SK-N-SH (cell line): Measurements from ENCODE around the gene TGM4. TPM values are rescaled to one million over a fixed set of nuclear protein-coding genes. Genes with fewer than 3 reads are reported as not detected.

Source experiments
- CTCF ChIA-PET: fragments of 300-600, 350-600 bp; formaldehyde crosslinking; extraction: SDS; loops from one replicate; lab custom pipeline; 2021; lab: Yijun Ruan, JAX
- POLR2A ChIA-PET: fragments of 350-600 bp; sonication (Branson Sonifier 250); formaldehyde crosslinking; extraction: SDS; loops from one replicate; lab custom pipeline; 2020; ENCODE audit warnings: antibody characterized with exemption, inconsistent platforms; lab: Yijun Ruan, JAX
- DNase-seq: peaks from one replicate; pipeline ENCODE4 v3.0.0; 2012
- H2AFZ ChIP-seq: fragments of 200-600 bp; sonication (generic); 2 replicates; pipeline ENCODE4 v1.8.1; 2016; ENCODE audit warnings: antibody characterized with exemption, mild to moderate bottlenecking, low read depth
- H3F3A ChIP-seq: fragments of 200-600 bp; sonication (generic); replicated peaks from 2 replicates; pipeline ENCODE3; 2016; ENCODE audit warnings: antibody characterized with exemption, mild to moderate bottlenecking; ENCODE audit not compliant: insufficient read depth
- H3K27ac ChIP-seq, 2 experiments: fragments of 200-500 bp in 1 of 2; fragments of 200-600 bp in 1 of 2; sonication (Bioruptor generic) in 1 of 2; sonication (generic), shearing (Covaris generic) in 1 of 2; 2 replicates each; pipeline versions ENCODE4 v1.5.1 to v1.6.1; 2014 to 2016; ENCODE audit warnings: low read depth in 2 of 2, inconsistent platforms in 1 of 2, low read length in 1 of 2, mild to moderate bottlenecking in 1 of 2, mixed read lengths in 1 of 2
- H3K27me3 ChIP-seq: fragments of 200-600 bp; sonication (generic), shearing (Covaris generic); 2 replicates; pipeline ENCODE4 v1.6.1; 2016; ENCODE audit warnings: mixed run types; ENCODE audit not compliant: insufficient read depth
- H3K36me3 ChIP-seq, 2 experiments: fragments of 200-500 bp in 1 of 2; fragments of 200-600 bp in 1 of 2; sonication (Bioruptor generic) in 1 of 2; sonication (generic) in 1 of 2; replicated peaks in 1 of 2; 2 replicates each; pipeline versions ENCODE3 to v1.5.1; 2014 to 2016; ENCODE audit warnings: low read length in 1 of 2, mild to moderate bottlenecking in 1 of 2; ENCODE audit not compliant: insufficient read depth in 2 of 2, control insufficient read depth in 1 of 2
- H3K4me1 ChIP-seq, 2 experiments: fragments of 200-500 bp in 1 of 2; fragments of 200-600 bp in 1 of 2; sonication (Bioruptor generic) in 1 of 2; sonication (generic), shearing (Covaris generic) in 1 of 2; 2 replicates each; pipeline versions ENCODE4 v1.5.1 to v1.6.1; 2014 to 2016; ENCODE audit warnings: low read depth in 1 of 2, low read length in 1 of 2, mixed run types in 1 of 2; ENCODE audit not compliant: insufficient read depth in 2 of 2, control insufficient read depth in 1 of 2
- H3K4me2 ChIP-seq: fragments of 200-600 bp; sonication (generic), shearing (Covaris generic); 2 replicates; pipeline ENCODE4 v1.6.1; 2017; ENCODE audit warnings: mixed run types
- H3K4me3 ChIP-seq, 2 experiments: fragments of 200-500 bp in 1 of 2; fragments of 200-600 bp in 1 of 2; sonication (Bioruptor generic) in 1 of 2; sonication (generic), shearing (Covaris generic) in 1 of 2; 2 replicates each; pipeline versions ENCODE4 v1.5.1 to v1.8.1; 2014 to 2016; ENCODE audit warnings: low read depth in 2 of 2, inconsistent platforms in 1 of 2, low read length in 1 of 2, mild to moderate bottlenecking in 1 of 2, mixed read lengths in 1 of 2, moderate library complexity in 1 of 2
- H3K79me2 ChIP-seq: fragments of 200-600 bp; sonication (generic); 2 replicates; pipeline ENCODE4 v1.8.1; 2017; ENCODE audit warnings: mild to moderate bottlenecking; ENCODE audit not compliant: insufficient read depth
- H3K9ac ChIP-seq: fragments of 200-600 bp; sonication (generic); 2 replicates; pipeline ENCODE4 v1.6.1; 2017; ENCODE audit warnings: mixed run types
- H3K9me2 ChIP-seq: fragments of 200-600 bp; sonication (generic); 2 replicates; pipeline ENCODE4 v1.6.1; 2017; ENCODE audit warnings: mixed run types
- H3K9me3 ChIP-seq: fragments of 200-600 bp; sonication (generic); 2 replicates; pipeline ENCODE4 v1.6.1; 2017; ENCODE audit warnings: mixed run types, mild to moderate bottlenecking, moderate library complexity
- H4K20me1 ChIP-seq: fragments of 200-600 bp; sonication (generic); 2 replicates; pipeline ENCODE4 v1.6.1; 2017; ENCODE audit warnings: mild to moderate bottlenecking, mixed run types; ENCODE audit not compliant: insufficient read depth
- CHD2 ChIP-seq: fragments of 150-350 bp; IDR thresholded peaks from 2 replicates; pipeline ENCODE4 v1.6.1; 2018; ENCODE audit warnings: low read length; ENCODE audit not compliant: partially characterized antibody
- ELF1 ChIP-seq: IDR thresholded peaks from 2 replicates; pipeline ENCODE4 v1.4.0; 2012
- EP300 ChIP-seq, 2 experiments: IDR thresholded peaks; 2 replicates each; pipeline versions ENCODE4 v1.4.0 to v1.6.1; 2012; ENCODE audit warnings: borderline replicate concordance in 1 of 2, low read depth in 1 of 2, low read length in 1 of 2
- EZH2phosphoT487 ChIP-seq: fragments of 200-600 bp; sonication (generic); IDR thresholded peaks from 2 replicates; pipeline ENCODE4 v1.6.1; 2017; ENCODE audit warnings: low read depth, mixed run types, mild to moderate bottlenecking, antibody characterized with exemption, moderate library complexity, borderline replicate concordance
- FOXM1 ChIP-seq: IDR thresholded peaks from 2 replicates; pipeline ENCODE4 v1.4.0; 2012; ENCODE audit warnings: low read depth, mild to moderate bottlenecking
- GABPA ChIP-seq: IDR thresholded peaks from 2 replicates; pipeline ENCODE4 v1.4.0; 2012; ENCODE audit warnings: low read depth, mild to moderate bottlenecking
- GATA2 ChIP-seq: sonication (generic); formaldehyde crosslinking; IDR thresholded peaks from 2 replicates; pipeline ENCODE4 v1.5.0; 2020; ENCODE audit warnings: mild to moderate bottlenecking, missing genetic modification reagents
- JUND ChIP-seq: IDR thresholded peaks from 2 replicates; pipeline ENCODE4 v1.4.0; 2012
- MXI1 ChIP-seq: IDR thresholded peaks from 2 replicates; pipeline ENCODE4 v1.6.1; 2012; ENCODE audit warnings: mild to moderate bottlenecking, low read depth, low read length, improper control_type of control experiment
- NFIC ChIP-seq: IDR thresholded peaks from 2 replicates; pipeline ENCODE4 v1.4.0; 2012; ENCODE audit warnings: borderline replicate concordance
- NRF1 ChIP-seq: IDR thresholded peaks from 2 replicates; pipeline ENCODE4 v1.6.1; 2012; ENCODE audit warnings: low read depth, mild to moderate bottlenecking, low read length
- POLR2AphosphoS5 ChIP-seq: IDR thresholded peaks from 2 replicates; pipeline ENCODE4 v1.6.1; 2012; ENCODE audit warnings: low read depth, low read length
- RAD21 ChIP-seq: IDR thresholded peaks from 2 replicates; pipeline ENCODE4 v1.6.1; 2012; ENCODE audit warnings: mild to moderate bottlenecking, low read length
- RCOR1 ChIP-seq: fragments of 150-350 bp; IDR thresholded peaks from 2 replicates; pipeline ENCODE4 v1.6.1; 2017; ENCODE audit warnings: antibody characterized with exemption, low read length
- RFX5 ChIP-seq: IDR thresholded peaks from 2 replicates; pipeline ENCODE4 v1.6.1; 2012; ENCODE audit warnings: mild to moderate bottlenecking, improper control_type of control experiment, low read length
- RXRA ChIP-seq: IDR thresholded peaks from 2 replicates; pipeline ENCODE4 v1.4.0; 2012; ENCODE audit warnings: low read depth, mild to moderate bottlenecking, borderline replicate concordance
- SIN3A ChIP-seq: IDR thresholded peaks from 2 replicates; pipeline ENCODE4 v1.6.1; 2012; ENCODE audit warnings: low read depth, mild to moderate bottlenecking, low read length, moderate library complexity, borderline replicate concordance
- SMC3 ChIP-seq: IDR thresholded peaks from 2 replicates; pipeline ENCODE4 v1.6.1; 2012; ENCODE audit warnings: low read depth, low read length, improper control_type of control experiment
- TAF1 ChIP-seq: IDR thresholded peaks from 2 replicates; pipeline ENCODE4 v1.6.1; 2012; ENCODE audit warnings: low read depth, mild to moderate bottlenecking, low read length, moderate library complexity, borderline replicate concordance
- TCF12 ChIP-seq: IDR thresholded peaks from 2 replicates; pipeline ENCODE4 v1.4.0; 2012
- TEAD4 ChIP-seq: IDR thresholded peaks from 2 replicates; pipeline ENCODE4 v1.4.0; 2012; ENCODE audit warnings: mild to moderate bottlenecking, borderline replicate concordance; ENCODE audit not compliant: insufficient read depth
- YY1 ChIP-seq: IDR thresholded peaks from 2 replicates; pipeline ENCODE4 v1.4.0; 2012; ENCODE audit warnings: low read depth, mild to moderate bottlenecking
- WGBS: methylation state at CpG from one replicate; pipeline ENCODE4 v1.1.6; 2017; ENCODE audit warnings: low lambda C conversion rate; 5-methylcytosine and 5-hydroxymethylcytosine counted together
- polyA plus RNA-seq, 3 experiments: library from polyadenylated mRNA; depleted of rRNA; stranded (reverse); fragments of >200 nt; gene quantifications; 2 replicates each; pipeline ENCODE4 v1.2.3, GENCODE V29; 2012
- TF ChIP-seq, protein P1 (sequence below): IDR thresholded peaks from 2 replicates; pipeline ENCODE4 v1.4.0; 2012; ENCODE audit warnings: low read depth, borderline replicate concordance
- TF ChIP-seq, protein P2 (sequence below): IDR thresholded peaks from 2 replicates; pipeline ENCODE4 v1.4.0; 2012; ENCODE audit warnings: low read depth
- TF ChIP-seq, protein P3 (sequence below): fragments of 150-350 bp; IDR thresholded peaks from 2 replicates; pipeline ENCODE4 v1.6.1; 2016; ENCODE audit warnings: mild to moderate bottlenecking, low read depth, low read length
- TF ChIP-seq, protein P4 (sequence below): fragments of 200-600 bp; sonication (generic); IDR thresholded peaks from 2 replicates; pipeline ENCODE4 v1.6.1; 2017; ENCODE audit warnings: antibody characterized with exemption, mild to moderate bottlenecking, moderate library complexity
- TF ChIP-seq, protein P5 (sequence below): fragments of 150-350 bp; IDR thresholded peaks from 2 replicates; pipeline ENCODE4 v1.6.1; 2017; ENCODE audit warnings: antibody characterized with exemption, low read length, low read depth, borderline replicate concordance

TGM4 gene
- polyA plus RNA-seq, 1 of the 3 experiments (the other 2 are of a cell fraction): 0.12 TPM

DNA sequence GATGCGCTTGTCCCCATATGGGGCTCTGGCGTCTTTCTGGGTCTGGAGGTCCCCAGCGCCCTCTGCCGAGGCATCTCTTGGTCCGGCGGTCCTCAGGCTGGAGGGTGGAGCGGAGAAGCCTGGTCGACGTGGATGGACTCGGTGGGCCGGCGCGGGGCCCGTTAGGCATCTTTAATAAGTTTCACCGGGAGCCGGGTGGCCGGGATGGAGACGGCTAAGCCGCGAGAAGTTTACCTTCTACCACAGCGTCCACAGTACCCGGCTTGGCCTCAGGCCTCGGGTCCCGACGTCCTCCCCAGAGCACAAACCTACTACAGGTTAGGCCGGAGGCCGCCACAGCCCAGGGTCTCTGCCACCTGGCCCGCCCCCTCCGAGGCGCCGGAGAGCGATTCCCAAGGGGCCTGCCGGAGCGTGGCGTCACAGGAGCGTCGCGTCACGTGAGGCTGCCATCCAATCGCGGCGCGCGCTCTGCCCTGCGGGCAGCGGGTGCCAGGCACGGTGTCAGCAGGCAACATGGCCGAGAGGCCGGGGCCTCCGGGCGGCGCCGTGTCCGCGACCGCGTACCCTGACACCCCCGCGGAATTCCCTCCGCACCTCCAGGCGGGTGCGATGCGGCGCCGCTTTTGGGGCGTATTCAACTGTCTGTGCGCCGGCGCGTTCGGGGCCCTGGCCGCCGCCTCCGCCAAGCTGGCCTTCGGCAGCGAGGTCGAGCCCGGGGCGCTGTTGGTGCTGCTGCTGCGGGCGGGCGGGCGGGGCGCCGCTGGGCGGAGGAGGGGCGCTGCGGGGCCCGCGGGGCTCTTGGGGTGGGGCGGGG is 12.8 kb upstream of the TGM4 start, which contains the start of gene TMEM42:
TMEM42 (plus strand) TSS at position 501 of the 814 bp plus-strand sequence; CDS start at position 514, 13 bp downstream.
- no peaks in the 10 kb centered on the region for H3K9me2 ChIP-seq
- peaks cover 0 to 4% of the 10 kb centered on the region in 2 experiments for H3K36me3 ChIP-seq
- no peaks in the 10 kb centered on the region for H3K79me2 ChIP-seq
- H3K27ac ChIP-seq: peak within 1 kb of the TSS; percentile 44 to 87; a peak in 3 of 4 replicates
- H2AFZ ChIP-seq: peak within 1 kb of the TSS; percentile 76
- peak; percentile 98 for DNase-seq
- ChIA-PET CTCF (interaction anchor here (0.6 to 0.8 kb wide), 2 partner anchors 9 to 53 kb away, joined by 3 read pairs; no protein-coding TSS in a partner anchor), POLR2A (interaction anchor here (0.6 kb wide), 1 partner anchor 363 kb away, joined by 7 read pairs; no protein-coding TSS in a partner anchor)
- no peaks in the 10 kb centered on the region for H3K9me3 ChIP-seq
- WGBS: 30% methylated on average over 25 of the region's 91 CpGs
- peak within 1 kb of the TSS; percentile 60 to 64 for H3K4me3 ChIP-seq
- H3F3A ChIP-seq: peaks cover 4% of the 10 kb centered on the region
- no peaks in the 10 kb centered on the region for H4K20me1 ChIP-seq
- H3K9ac ChIP-seq: peak within 1 kb of the TSS; percentile 62
- peaks cover 5 to 7% of the 10 kb centered on the region in 2 experiments; a peak in 2 of 4 replicates for H3K4me1 ChIP-seq
- no peaks in the 10 kb centered on the region for H3K27me3 ChIP-seq
- peak within 1 kb of the TSS; percentile 83 for H3K4me2 ChIP-seq
- peak; percentile 22; the same call in 1 of the 2 replicates for TF ChIP-seq SMC3
- no peak for TF ChIP-seq RXRA
- peak; percentile 17; the same call in 1 of the 2 replicates for TF ChIP-seq TCF12
- peak; percentile 79 for TF ChIP-seq TAF1
- TF ChIP-seq EP300 (IDR thresholded peaks at IDR 0.05; ENCODE audit: borderline replicate concordance in 1 of 2, low read depth in 1 of 2, low read length in 1 of 2): no peak
- no peak for TF ChIP-seq GABPA
- TF ChIP-seq, protein P1, sequence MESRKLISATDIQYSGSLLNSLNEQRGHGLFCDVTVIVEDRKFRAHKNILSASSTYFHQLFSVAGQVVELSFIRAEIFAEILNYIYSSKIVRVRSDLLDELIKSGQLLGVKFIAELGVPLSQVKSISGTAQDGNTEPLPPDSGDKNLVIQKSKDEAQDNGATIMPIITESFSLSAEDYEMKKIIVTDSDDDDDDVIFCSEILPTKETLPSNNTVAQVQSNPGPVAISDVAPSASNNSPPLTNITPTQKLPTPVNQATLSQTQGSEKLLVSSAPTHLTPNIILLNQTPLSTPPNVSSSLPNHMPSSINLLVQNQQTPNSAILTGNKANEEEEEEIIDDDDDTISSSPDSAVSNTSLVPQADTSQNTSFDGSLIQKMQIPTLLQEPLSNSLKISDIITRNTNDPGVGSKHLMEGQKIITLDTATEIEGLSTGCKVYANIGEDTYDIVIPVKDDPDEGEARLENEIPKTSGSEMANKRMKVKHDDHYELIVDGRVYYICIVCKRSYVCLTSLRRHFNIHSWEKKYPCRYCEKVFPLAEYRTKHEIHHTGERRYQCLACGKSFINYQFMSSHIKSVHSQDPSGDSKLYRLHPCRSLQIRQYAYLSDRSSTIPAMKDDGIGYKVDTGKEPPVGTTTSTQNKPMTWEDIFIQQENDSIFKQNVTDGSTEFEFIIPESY: no peak
- TF ChIP-seq, protein P2, sequence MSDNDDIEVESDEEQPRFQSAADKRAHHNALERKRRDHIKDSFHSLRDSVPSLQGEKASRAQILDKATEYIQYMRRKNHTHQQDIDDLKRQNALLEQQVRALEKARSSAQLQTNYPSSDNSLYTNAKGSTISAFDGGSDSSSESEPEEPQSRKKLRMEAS: peak; percentile 89
- TF ChIP-seq NRF1: no peak
- TF ChIP-seq RCOR1: 0 out of 2 replicates have a peak, but pooled peaks have one; percentile 6
- no peak for TF ChIP-seq JUND
- TF ChIP-seq ELF1: no peak
- no peak for TF ChIP-seq EZH2phosphoT487
- no peak for TF ChIP-seq GATA2
- TF ChIP-seq, protein P3, sequence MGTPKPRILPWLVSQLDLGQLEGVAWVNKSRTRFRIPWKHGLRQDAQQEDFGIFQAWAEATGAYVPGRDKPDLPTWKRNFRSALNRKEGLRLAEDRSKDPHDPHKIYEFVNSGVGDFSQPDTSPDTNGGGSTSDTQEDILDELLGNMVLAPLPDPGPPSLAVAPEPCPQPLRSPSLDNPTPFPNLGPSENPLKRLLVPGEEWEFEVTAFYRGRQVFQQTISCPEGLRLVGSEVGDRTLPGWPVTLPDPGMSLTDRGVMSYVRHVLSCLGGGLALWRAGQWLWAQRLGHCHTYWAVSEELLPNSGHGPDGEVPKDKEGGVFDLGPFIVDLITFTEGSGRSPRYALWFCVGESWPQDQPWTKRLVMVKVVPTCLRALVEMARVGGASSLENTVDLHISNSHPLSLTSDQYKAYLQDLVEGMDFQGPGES: no peak
- TF ChIP-seq TEAD4: 0 out of 2 replicates have a peak, but pooled peaks have one; percentile 16
- peak; percentile 57 for TF ChIP-seq RAD21
- peak; percentile 13; the same call in 1 of the 2 replicates for TF ChIP-seq NFIC
- TF ChIP-seq MXI1: peak; percentile 68
- peak; percentile 88 for TF ChIP-seq POLR2AphosphoS5
- TF ChIP-seq, protein P4, sequence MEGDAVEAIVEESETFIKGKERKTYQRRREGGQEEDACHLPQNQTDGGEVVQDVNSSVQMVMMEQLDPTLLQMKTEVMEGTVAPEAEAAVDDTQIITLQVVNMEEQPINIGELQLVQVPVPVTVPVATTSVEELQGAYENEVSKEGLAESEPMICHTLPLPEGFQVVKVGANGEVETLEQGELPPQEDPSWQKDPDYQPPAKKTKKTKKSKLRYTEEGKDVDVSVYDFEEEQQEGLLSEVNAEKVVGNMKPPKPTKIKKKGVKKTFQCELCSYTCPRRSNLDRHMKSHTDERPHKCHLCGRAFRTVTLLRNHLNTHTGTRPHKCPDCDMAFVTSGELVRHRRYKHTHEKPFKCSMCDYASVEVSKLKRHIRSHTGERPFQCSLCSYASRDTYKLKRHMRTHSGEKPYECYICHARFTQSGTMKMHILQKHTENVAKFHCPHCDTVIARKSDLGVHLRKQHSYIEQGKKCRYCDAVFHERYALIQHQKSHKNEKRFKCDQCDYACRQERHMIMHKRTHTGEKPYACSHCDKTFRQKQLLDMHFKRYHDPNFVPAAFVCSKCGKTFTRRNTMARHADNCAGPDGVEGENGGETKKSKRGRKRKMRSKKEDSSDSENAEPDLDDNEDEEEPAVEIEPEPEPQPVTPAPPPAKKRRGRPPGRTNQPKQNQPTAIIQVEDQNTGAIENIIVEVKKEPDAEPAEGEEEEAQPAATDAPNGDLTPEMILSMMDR: peak; percentile 19; the same call in 1 of the 2 replicates
- TF ChIP-seq YY1: peak; percentile 88
- no peak for TF ChIP-seq FOXM1
- TF ChIP-seq CHD2: peak; percentile 10
- TF ChIP-seq, protein P5, sequence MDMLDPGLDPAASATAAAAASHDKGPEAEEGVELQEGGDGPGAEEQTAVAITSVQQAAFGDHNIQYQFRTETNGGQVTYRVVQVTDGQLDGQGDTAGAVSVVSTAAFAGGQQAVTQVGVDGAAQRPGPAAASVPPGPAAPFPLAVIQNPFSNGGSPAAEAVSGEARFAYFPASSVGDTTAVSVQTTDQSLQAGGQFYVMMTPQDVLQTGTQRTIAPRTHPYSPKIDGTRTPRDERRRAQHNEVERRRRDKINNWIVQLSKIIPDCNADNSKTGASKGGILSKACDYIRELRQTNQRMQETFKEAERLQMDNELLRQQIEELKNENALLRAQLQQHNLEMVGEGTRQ: peak; percentile 96
- no peak for TF ChIP-seq SIN3A
- 0 out of 2 replicates have a peak, but pooled peaks have one; percentile 13 for TF ChIP-seq RFX5
